SK-N-MC (cell line): Measurements from ENCODE around the gene TARBP1.

Experiments used
- DNase-seq: peaks from one replicate; pipeline ENCODE4 v3.0.0-alpha.2; 2011; ENCODE audit warnings: low read depth, low spot score
- H3K27ac ChIP-seq: fragments of 200-600 bp; sonication (generic); 2 replicates; pipeline ENCODE4 v1.5.1; 2016; ENCODE audit warnings: mixed run types
- H3K36me3 ChIP-seq: fragments of 200-600 bp; sonication (generic); 2 replicates; pipeline ENCODE4 v1.6.1; 2017; ENCODE audit warnings: antibody characterized with exemption, low read length, mixed read lengths; ENCODE audit not compliant: insufficient read depth
- H3K4me3 ChIP-seq: fragments of 200-600 bp; sonication (generic); 2 replicates; pipeline ENCODE4 v1.5.1; 2016
- H3K9ac ChIP-seq: fragments of 200-600 bp; sonication (generic); 2 replicates; pipeline ENCODE4 v1.8.0; 2017; ENCODE audit warnings: mixed run types, mixed read lengths; ENCODE audit not compliant: insufficient read length
- H3K9me3 ChIP-seq: fragments of 200-600 bp; sonication (generic); 2 replicates; pipeline ENCODE4 v1.6.1; 2017; ENCODE audit warnings: low read depth, mild to moderate bottlenecking, antibody characterized with exemption, low read length, moderate library complexity, mixed read lengths
- EZH2 ChIP-seq: fragments of 200-600 bp; sonication (generic); IDR thresholded peaks from one replicate; pipeline ENCODE4 v1.6.1; 2017; ENCODE audit warnings: antibody characterized with exemption
- FOXP2 ChIP-seq: optimal IDR thresholded peaks from 2 replicates; pipeline ENCODE3; 2011; ENCODE audit warnings: mild to moderate bottlenecking, moderate library complexity; ENCODE audit not compliant: insufficient read depth; ENCODE audit errors: extremely low read length, control extremely low read depth
- POLR2AphosphoS5 ChIP-seq: IDR thresholded peaks from 2 replicates; pipeline ENCODE4 v1.6.1; 2012; ENCODE audit warnings: mild to moderate bottlenecking, low read depth, low read length, borderline replicate concordance

The TARBP1 gene

GRCh38 chr1:234478481-234479309, at the start of gene TARBP1:
Gene TARBP1, minus strand, starts transcription at chr1:234479179. Its CDS starts 76 bp downstream, at chr1:234479103.
- Histone ChIP-seq H3K9ac (peak within 1 kb of the TSS; percentile 67), H3K36me3 (no peaks in the 10 kb centered on the region), H3K9me3 (no peaks in the 10 kb centered on the region), H3K4me3 (peak within 1 kb of the TSS; percentile 87), H3K27ac (no peak within 1 kb of the TSS)
- peak; percentile 79 for TF ChIP-seq POLR2AphosphoS5
- no peak for TF ChIP-seq EZH2
- no peak for DNase-seq

GRCh38 chr1:234528074-234528865, 49.3 kb upstream of the TARBP1 start:
- H3K9me3 ChIP-seq: no peaks in the 10 kb centered on the region
- no peak overlapping the region for H3K27ac ChIP-seq
- DNase-seq: no peak
- H3K4me3 ChIP-seq: no peak overlapping the region
- no peaks in the 10 kb centered on the region for H3K36me3 ChIP-seq
- H3K9ac ChIP-seq: no peak overlapping the region
- TF ChIP-seq FOXP2 (no peak), EZH2 (no peak), POLR2AphosphoS5 (no peak)

GRCh38 chr1:234527346-234527745, 48.4 kb upstream of the TARBP1 start:
- no peak overlapping the region for H3K4me3 ChIP-seq
- no peak overlapping the region for H3K27ac ChIP-seq
- H3K36me3 ChIP-seq: no peaks in the 10 kb centered on the region
- no peak for DNase-seq
- H3K9me3 ChIP-seq: no peaks in the 10 kb centered on the region
- H3K9ac ChIP-seq: no peak overlapping the region
- TF ChIP-seq POLR2AphosphoS5 (no peak), FOXP2 (no peak), EZH2 (no peak)

GRCh38 chr1:234526922-234527321, 47.9 kb upstream of the TARBP1 start:
- no peak overlapping the region for H3K9ac ChIP-seq
- no peak for DNase-seq
- H3K36me3 ChIP-seq: no peaks in the 10 kb centered on the region
- H3K27ac ChIP-seq: no peak overlapping the region
- no peaks in the 10 kb centered on the region for H3K9me3 ChIP-seq
- TF ChIP-seq POLR2AphosphoS5: no peak
- no peak for TF ChIP-seq EZH2
- TF ChIP-seq FOXP2: no peak
- no peak overlapping the region for H3K4me3 ChIP-seq

GRCh38 chr1:234525099-234525799, 46.3 kb upstream of the TARBP1 start:
- H3K9me3 ChIP-seq: no peaks in the 10 kb centered on the region
- no peaks in the 10 kb centered on the region for H3K36me3 ChIP-seq
- H3K27ac ChIP-seq: no peak overlapping the region
- no peak for DNase-seq
- H3K9ac ChIP-seq: no peak overlapping the region
- H3K4me3 ChIP-seq: no peak overlapping the region
- no peak for TF ChIP-seq EZH2

GRCh38 chr1:234521836-234522235, 42.9 kb upstream of the TARBP1 start:
- Histone ChIP-seq H3K9ac (no peak overlapping the region), H3K9me3 (no peaks in the 10 kb centered on the region), H3K36me3 (no peaks in the 10 kb centered on the region), H3K27ac (no peak overlapping the region), H3K4me3 (no peak overlapping the region)
- TF ChIP-seq FOXP2 (no peak), POLR2AphosphoS5 (no peak)
- DNase-seq: no peak

- H3K9me3 ChIP-seq: no peaks in the 10 kb centered on the region
- H3K4me3 ChIP-seq: no peak overlapping the region
- no peak for DNase-seq
- H3K36me3 ChIP-seq: no peaks in the 10 kb centered on the region
- TF ChIP-seq EZH2 (no peak), FOXP2 (no peak), POLR2AphosphoS5 (no peak)
- no peak overlapping the region for H3K9ac ChIP-seq
- no peak overlapping the region for H3K27ac ChIP-seq
Measured at GRCh38 chr1:234520908-234521817, 42.2 kb upstream of the TARBP1 start.
